ENCODE measurements around the gene ZNF646.

- TF ChIP-seq CTCF (conservative IDR thresholded peaks at IDR 0.05; ENCODE audit: low read length) (no peak), EZH2phosphoT487 (IDR thresholded peaks at IDR 0.05; ENCODE audit: borderline replicate concordance) (no peak)
Measured at GRCh38 chr16:31131416-31131815, 57.2 kb downstream of the ZNF646 start.
